ENCODE results near the gene CUX1. TPM values are rescaled to one million over a fixed set of nuclear protein-coding genes. Genes with fewer than 3 reads are reported as not detected.

Gene CUX1
- total RNA-seq, 1 donor = 46.2 TPM

DNA sequence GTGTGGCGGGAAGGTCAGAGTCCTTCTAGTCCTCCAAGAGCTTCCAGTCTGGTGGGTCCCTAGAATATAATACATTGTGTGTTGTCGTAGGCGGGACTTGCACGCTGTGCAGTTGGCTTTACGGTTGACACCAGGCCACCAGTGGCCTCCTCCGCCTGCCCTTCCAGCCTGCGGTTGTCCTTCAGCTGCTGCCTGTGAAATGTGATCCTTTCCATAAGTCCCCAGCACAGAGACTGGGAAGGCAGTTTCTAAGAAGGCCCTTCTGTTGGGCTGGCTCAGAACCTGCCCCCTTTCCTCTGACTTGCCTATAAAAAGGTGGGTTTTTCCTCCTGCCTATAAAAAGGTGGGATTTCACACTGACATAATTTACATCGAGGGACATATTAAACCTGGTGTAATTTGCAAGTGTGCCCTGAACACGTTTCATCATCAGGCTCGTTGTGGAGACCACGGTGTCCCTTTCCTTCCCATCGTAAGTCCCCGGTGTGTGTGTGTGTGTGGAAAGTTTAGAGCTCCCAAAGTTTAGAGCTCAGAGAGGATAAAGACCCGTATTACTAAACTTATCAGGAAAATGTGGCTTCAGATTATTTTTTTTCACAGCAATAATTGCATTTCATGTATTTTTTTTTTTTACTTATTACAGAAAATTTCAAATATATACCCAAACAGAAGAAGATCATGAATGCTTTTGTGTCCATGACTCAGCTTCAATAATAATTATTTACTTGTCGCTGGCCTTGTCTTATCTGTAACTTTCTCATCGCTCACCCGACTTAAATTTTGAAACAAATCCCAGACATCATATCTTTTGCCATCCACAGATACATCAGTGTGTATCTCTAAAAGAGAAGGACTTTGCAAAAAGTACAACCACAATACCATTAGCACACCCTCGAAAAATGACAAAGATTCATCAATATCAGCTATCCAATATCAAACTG lies 45.1 kb downstream of the CUX1 start:
- TF ChIP-seq, protein P1, sequence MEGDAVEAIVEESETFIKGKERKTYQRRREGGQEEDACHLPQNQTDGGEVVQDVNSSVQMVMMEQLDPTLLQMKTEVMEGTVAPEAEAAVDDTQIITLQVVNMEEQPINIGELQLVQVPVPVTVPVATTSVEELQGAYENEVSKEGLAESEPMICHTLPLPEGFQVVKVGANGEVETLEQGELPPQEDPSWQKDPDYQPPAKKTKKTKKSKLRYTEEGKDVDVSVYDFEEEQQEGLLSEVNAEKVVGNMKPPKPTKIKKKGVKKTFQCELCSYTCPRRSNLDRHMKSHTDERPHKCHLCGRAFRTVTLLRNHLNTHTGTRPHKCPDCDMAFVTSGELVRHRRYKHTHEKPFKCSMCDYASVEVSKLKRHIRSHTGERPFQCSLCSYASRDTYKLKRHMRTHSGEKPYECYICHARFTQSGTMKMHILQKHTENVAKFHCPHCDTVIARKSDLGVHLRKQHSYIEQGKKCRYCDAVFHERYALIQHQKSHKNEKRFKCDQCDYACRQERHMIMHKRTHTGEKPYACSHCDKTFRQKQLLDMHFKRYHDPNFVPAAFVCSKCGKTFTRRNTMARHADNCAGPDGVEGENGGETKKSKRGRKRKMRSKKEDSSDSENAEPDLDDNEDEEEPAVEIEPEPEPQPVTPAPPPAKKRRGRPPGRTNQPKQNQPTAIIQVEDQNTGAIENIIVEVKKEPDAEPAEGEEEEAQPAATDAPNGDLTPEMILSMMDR (IDR thresholded peaks at IDR 0.05; ENCODE audit: insufficient read depth, low read depth, low read length) = no peak
- no peak overlapping the region for H3K4me3 ChIP-seq (ENCODE audit: low read depth, low read length)
- peak; percentile 63 for DNase-seq (ENCODE audit: low read depth)

DNA sequence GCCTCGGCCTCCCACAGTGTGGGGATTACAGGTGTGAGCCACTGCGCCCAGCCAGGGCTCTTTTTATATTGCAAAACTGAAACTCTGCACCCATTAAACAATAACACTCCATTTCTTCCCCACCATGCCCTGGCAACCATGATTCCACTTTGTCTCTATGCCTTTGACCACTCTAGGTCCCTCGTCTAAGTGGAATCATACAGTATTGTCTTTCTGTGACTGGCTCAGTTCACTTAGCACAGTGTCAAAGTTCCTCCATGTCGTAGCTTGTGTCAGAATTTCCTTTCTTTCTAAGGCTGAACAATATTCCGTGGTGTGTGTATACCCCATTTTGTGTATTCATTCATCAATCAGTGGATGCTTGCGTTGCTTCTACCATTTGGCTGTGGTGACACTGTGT lies 46.2 kb downstream of the CUX1 start:
- TF ChIP-seq, protein P1 (IDR thresholded peaks at IDR 0.05; ENCODE audit: insufficient read depth, low read depth, low read length) = no peak
- H3K4me3 ChIP-seq (ENCODE audit: low read depth, low read length) = no peak overlapping the region
- no peak for DNase-seq (ENCODE audit: low read depth)

DNA sequence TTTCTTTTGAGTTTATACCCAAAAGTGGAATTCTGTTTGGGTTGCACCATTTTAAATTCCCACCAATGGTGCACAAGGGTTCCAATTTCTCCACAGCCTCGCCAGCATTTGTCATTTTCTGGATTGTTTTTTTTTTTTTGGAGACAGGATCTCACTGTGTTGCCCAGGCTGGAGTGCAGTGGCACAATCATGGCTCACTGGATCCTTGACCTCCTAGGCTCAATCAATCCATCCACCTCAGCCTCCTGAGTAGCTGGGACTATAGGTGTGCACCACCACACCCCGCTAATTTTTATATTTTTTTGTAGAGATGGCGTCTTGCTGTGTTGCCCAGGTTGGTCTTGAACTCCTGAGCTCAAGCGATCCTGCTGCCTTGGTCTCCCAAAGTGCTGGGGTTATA lies 46.6 kb downstream of the CUX1 start:
- TF ChIP-seq, protein P1 (IDR thresholded peaks at IDR 0.05; ENCODE audit: insufficient read depth, low read depth, low read length) = no peak
- no peak for DNase-seq (ENCODE audit: low read depth)
- H3K4me3 ChIP-seq (ENCODE audit: low read depth, low read length) = no peak overlapping the region

DNA sequence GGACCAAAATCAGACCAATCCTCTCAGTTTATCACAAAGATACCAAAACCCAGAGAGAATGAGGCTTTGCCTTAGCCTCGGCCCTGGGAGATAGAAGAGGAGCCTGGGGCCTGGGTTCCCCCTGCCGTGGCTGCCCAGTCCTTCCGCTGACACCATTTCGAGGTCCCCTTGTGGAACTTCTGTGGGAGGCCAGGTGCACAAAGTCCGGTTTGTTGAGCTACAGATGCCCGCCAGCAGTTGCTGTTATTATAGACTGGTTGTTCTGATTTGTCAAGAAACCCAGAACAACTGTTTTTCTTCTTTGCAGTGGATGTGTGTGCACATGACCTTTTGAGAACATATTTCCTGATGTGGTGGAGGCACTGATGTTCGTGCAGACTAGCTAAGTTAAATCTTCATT lies 47.6 kb downstream of the CUX1 start:
- TF ChIP-seq, protein P1 (IDR thresholded peaks at IDR 0.05; ENCODE audit: insufficient read depth, low read depth, low read length) = no peak
- no peak for DNase-seq (ENCODE audit: low read depth)
- no peak overlapping the region for H3K4me3 ChIP-seq (ENCODE audit: low read depth, low read length)

DNA sequence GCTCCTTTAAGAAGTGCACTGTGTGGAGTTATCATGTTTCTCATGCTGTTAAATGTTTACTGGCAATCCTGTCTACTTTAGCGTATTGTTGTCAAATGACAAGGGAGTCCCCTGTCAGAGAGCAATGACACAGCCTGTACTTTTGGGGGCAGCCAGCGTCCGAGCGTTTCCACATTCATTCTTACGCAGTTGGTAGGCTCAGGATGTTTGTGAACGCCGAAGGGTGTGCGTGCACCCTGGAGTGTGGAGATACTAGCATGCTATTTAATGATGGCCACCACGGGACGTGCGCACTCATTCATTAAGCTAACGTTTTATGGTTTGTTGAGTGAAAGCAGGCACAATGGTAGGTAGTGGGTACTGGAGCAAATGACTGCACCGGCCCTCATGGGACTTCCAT lies 48.0 kb downstream of the CUX1 start:
- H3K4me3 ChIP-seq (ENCODE audit: low read depth, low read length) = no peak overlapping the region
- TF ChIP-seq, protein P1 (IDR thresholded peaks at IDR 0.05; ENCODE audit: insufficient read depth, low read depth, low read length) = no peak
- no peak for DNase-seq (ENCODE audit: low read depth)

DNA sequence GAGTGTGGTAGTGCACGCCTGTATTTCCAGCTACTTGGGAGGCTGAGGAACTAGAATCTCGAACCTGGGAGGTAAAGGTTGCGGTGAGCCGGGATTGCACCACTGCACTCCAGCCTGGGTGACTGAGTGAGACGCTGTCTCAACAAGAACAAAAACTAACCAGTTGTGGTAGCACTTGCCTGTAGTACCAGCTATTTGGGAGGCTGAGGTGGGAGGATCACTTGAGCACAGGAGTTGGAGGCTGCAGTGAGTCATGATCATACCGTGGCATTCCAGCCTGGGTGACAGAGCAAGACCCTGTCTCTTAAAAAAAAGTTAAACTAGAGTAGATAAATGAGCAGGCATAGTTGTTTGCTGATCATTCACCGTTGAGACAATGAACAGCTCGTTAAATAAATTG lies 48.9 kb downstream of the CUX1 start:
- no peak for DNase-seq (ENCODE audit: low read depth)
- TF ChIP-seq, protein P1 (IDR thresholded peaks at IDR 0.05; ENCODE audit: insufficient read depth, low read depth, low read length) = no peak
- H3K4me3 ChIP-seq (ENCODE audit: low read depth, low read length) = no peak overlapping the region

All from fibroblast of villous mesenchyme (primary cell).